ENCODE measurements around the gene PTEN.

The PTEN gene

DNA sequence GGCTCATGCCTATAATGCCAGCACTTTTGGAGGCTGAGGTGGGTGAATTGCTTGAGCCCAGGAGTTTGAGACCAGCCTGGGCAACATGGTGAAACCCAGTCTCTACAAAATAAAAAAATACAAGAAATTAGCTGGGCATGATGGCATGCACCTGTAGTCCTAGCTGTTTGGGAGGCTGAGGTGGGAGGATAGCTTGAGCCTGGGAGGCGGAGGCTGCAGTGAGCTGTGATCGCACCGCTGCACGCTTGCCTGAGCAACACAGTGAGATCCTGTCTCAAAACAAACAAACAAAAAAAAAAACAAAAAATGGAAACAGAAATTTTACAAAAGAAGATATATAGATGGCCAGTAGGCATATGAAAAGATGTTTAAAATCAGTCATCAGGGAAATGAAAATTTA is 57.1 kb downstream of the PTEN start:
- DNase-seq (ENCODE audit: low spot score): no peak

DNA sequence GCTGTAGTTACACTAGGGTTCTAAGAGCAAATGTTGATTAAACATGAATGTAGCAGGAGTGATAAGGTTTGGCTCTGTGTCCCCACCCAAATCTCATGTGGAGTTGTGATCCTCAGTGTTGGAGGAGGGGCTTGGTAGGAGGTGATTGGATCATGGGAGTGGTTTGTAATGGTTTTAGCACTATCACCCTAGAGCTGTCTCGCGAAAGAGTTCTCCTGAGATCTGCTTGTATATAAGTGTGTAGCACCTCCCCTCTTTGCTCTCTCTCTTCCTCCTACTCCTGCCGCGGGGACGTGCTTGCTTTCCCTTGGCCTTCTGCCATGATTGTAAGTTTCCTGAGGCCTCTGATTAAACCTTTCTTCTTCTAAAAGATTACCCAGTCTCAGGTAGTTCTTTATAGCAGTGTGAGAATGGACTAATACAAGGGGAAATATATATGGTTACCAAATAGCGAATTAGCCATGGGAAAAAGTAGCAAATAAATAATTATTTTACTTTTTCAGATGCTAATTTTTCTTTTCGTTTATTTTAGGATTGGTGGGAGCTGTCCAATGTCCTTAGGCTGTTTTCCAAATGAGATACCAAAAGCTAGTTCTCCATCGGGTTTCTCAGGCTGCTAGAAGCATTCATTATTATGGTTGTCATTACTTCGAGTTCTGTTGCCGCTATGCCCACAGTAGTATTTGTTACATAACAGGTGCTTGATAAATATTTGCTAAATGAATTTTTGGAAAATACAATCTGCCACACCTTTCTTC is 58.7 kb downstream of the PTEN start:
- DNase-seq (ENCODE audit: low spot score): no peak

DNA sequence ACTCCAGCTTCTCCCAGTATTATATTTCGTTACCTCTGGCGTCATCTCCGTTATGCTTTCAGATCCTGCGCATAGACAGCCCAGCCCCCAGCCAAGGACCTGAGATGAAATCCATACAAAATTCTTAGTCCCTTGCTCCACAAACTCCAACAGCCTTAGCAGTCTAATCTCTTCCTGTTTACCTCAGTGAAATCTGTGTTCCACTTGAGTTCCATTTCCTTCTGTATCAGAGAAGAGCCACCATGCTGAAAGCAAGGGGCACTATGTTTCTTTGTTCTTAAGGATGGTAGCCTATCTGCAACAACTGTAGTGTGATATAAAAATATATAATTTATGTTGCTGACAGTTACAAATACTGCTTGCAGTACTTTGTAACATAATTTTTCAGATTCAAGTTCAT is 59.8 kb downstream of the PTEN start:
- DNase-seq (ENCODE audit: low spot score): no peak

DNA sequence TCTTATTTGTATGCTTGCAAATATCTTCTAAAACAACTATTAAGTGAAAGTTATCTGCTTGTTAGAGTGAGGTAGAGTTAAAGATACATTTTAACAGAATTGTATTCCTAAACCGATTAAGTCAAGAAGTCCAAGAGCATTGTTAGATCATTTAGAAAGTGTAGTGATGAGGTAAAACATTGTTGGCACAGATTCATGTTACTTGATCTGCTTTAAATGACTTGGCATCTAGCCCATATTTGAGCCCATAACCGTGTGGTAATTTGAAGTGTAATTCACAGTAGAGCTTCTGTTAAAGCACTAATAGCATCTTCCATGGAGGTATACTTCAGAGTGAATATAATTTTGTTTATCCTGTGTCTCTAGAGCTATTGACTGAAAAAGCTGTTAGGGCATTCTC is 62.1 kb downstream of the PTEN start:
- DNase-seq (ENCODE audit: low spot score): no peak

DNA sequence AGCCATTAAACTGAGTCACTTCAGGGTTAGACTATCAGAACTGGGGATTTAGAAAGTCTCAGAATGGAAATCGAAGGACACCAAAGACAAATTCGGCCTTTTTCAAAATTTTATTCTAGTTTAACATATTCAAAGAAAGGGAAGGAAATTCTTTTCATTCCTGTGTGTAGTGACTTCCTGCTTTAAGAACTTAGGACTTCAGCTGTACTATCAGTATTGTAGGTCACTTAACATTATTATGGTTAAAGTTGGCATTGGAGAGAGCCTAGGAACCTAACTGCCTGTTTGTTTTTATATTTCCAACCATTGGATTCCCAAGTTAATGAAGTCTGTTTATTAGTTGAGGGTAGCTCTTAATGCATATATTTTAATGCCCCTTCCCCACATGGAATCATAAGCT is 63.7 kb downstream of the PTEN start:
- no peak for DNase-seq (ENCODE audit: low spot score)

DNA sequence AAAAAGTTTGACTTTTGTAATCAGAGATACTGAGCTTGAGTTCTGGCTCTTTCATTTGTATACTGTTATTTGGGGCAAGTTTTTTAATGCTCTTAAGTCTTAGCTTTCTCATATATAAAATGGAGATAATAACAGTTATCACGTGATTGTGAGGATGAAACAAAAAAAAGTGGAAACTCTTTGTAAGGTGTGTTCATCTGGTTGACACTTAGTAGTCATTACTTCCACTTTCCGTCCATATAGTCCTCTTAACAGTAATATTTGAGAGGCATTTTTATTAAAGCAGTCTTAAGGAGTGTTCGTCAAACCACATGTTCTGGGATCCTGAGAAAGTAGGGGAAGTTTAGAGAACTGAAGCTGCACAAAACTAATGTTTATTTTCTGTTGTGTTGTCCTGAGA is 65.6 kb downstream of the PTEN start:
- no peak for DNase-seq (ENCODE audit: low spot score)

DNA sequence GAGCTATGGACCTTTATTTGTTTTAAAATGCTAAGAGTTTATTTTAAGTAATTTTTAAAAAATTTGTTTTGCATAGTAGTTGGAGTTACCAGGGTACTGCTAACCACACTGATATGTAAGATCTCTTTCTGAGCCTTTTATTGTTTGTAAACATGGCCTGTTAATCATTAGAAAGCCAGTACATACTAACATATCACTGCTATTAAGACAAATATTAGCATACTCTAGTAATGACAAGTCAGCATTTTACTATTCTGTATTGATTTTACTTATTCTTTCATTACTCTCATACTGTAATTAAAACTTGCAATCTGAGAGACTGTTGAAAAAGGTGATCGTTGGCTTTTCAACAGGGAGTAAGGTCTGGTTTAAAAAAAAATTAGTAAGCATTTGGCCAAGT is 66.7 kb downstream of the PTEN start:
- DNase-seq (ENCODE audit: low spot score): no peak

DNA sequence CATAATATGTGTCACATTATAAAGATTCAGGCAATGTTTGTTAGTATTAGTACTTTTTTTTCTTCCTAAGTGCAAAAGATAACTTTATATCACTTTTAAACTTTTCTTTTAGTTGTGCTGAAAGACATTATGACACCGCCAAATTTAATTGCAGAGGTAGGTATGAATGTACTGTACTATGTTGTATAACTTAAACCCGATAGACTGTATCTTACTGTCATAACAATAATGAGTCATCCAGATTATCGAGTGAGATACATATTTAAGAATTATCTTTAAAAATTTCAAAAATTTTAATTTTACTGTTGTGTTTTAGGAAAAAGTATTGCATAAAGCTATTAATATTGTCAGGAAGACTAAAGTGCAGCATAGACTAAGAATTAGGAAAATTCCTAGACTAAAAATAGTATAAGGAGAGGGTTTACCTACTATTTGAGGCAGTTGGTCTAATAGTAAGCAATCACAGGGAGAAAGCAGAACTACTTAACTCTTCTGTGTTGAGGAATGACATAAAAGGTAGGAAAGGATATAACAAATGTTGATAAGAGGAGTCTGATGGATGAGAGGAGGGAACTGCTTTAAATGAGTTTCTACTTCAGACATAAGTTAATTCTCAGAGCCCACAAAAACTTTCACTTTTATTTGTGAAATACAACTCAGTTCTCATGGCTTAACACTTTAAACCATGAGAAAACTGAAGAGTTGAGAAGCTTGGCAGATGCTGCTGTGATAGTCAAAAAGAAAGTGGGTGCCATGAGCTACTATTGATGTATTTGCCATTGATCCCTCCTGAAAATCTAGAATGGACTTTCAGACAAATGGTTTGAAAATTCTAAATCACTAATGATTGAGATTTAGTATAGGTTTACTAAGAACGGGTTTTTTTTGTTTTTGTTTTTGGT is 67.8 kb downstream of the PTEN start:
- DNase-seq (ENCODE audit: low spot score): no peak

DNA sequence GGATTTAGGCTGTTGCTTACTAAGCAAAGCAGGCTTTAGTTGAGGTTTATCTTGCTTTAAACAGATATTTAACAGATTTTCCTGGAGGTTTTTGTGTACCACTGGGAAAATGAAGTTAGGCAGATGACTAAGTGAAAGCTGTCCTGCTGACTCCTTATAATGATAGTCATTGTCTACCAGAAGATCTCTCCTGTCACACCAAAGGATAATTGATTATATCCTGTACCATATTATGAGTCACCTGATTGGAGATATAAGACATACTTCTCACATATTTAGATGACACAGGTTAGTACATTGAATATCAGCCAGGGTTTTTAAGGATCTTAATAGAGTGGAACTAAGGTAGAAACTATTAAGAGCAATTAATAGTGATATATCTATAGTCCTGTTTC is 68.4 kb downstream of the PTEN start:
- DNase-seq (ENCODE audit: low spot score): no peak

DNA sequence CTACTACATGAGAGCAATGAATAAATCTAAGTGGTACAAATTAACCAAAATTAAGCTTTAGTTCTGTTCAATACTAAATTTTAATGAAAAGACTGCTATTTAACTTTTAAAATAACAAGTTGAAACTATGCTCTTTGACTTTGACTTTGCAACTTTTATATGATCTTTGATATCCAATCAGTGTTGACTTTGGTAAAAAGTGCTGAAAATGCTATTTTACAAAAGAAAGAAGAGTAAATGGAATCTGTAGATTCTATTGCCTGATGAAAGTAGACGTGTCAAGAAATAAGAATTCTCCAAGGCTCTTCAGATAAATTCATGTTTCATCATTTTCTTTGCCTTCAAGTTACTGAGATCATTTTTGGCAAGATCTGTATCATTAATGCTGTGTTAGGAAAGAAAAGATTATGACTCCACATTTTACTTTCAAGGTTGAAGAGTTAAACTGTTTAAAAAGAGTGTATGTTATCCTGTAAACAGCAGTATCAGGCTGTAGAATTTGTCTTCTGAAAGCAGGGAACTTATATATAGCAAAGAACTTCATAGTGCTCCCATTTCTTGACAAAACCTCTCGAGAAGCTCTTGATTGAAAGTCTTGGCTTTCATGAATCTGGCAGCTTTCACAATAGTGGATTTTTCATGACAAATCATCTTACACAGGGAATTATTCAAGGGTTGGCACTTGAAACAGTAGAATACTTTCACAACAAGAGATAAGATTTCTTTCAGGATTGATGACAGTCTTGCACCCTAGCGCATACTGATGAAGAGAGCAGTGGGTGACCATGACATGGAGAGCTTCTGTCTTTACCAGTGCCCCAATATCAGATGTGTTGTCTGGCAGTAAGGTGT is 72.1 kb downstream of the PTEN start:
- DNase-seq (ENCODE audit: low spot score): no peak

DNA sequence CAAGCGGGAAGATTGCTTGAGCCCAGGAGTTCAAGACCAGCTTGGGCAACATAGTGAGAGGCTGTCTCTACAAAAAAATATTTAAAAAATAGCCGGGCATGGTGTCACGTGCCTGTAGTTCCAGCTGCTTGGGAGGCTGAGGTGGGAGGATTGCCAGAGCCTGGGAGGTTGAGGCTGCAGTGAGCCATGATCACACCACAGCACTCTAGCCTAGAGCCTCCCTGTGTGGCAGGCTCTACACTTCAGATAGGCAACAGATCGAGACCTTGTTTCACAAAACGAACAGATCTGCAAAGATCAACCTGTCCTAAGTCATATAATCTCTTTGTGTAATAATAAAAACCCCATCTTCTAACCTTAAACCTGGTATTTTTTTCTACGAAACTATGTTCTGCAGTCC is 76.8 kb downstream of the PTEN start:
- no peak for DNase-seq (ENCODE audit: low spot score)

DNA sequence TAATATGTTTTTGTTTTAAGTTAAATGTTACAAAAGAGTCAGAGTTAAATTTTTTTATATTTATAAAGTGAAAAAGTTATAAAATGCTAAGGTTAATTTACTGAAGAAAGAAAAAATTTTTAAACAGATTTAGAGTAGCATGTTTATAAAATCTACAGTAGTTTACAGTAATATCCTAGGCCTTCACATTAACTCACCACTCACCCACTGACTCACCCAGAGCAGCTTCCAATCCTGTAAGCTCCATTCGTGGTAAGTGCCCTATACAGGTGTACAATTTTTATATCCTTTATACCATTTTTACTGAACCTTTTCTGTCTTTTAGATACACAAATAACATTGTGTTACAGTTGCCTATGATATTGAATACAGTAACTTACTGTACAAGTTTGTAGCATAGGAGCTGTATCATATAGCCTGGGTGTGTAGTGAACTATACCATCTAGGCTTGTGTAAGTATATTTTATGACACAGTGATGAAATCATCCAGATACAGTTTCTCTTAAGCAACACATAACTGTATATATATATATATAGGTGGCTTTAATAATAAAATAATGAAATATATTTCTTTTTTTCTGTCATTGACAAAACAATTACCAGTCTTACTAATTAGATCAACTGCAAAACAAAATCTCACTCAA is 79.6 kb downstream of the PTEN start:
- DNase-seq (ENCODE audit: low spot score): no peak

DNA sequence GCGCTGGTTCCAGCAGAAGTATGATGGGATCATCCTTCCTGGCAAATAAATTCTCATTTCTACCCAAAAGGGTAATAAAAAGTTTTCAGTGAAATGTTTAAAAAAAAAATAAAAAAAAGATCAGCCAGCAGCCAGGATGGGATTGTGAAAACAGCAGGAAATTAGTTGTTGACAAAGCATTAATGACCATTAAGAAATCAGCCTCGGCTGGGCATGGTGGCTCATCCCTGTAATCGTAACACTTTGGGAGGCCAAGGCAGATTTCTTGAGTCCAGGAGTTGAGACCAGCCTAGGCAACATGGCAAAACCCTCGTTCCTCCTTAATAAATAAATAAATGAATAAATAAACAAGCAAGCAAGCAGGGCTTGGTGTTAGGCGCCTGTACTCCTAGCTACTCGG is 82.6 kb downstream of the PTEN start:
- DNase-seq (ENCODE audit: low spot score): no peak

DNA sequence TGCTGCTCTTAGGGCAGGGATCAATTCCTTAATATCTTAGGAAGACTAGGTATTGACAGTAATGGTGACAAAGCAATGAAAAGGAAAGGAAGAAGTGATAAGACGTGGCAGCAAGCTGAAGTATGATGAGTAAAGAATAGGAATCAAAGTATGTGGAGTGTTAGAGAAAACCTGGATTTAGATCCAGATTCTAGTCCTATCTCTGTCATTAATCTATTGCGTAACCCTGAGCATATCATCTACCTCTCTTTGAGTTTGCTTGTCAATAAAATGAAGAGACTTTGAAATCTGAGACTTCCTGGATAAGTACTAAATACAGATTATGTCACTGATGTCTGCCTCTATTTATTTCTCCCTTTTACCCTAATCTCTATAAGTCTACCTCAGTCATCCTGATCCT is 89.2 kb downstream of the PTEN start:
- no peak for DNase-seq (ENCODE audit: low spot score)

DNA sequence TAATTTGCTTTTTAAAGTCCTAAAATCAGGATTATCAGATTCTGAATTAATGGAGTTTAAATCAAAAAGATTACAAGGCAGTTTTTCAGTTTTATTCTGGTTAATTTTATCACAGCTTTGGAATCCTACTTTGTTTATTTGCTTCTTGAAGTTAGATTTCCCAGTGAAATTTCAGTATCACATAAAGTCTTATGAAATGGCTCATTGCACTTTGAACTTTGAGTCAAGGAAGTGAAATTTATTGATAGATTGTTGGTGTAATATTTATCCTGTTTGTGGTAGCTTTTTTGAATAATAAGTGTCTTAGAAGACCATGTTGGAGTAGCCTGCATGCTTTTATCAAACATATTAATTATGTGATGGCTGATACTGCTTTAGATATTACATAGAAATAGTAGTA is 92.6 kb downstream of the PTEN start:
- DNase-seq (ENCODE audit: low spot score): no peak

DNA sequence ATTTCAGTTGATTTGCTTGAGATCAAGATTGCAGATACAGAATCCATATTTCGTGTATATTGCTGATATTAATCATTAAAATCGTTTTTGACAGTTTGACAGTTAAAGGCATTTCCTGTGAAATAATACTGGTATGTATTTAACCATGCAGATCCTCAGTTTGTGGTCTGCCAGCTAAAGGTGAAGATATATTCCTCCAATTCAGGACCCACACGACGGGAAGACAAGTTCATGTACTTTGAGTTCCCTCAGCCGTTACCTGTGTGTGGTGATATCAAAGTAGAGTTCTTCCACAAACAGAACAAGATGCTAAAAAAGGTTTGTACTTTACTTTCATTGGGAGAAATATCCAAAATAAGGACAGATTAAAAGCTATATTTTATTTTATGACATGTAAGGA is 94.3 kb downstream of the PTEN start:
- DNase-seq (ENCODE audit: low spot score): no peak

DNA sequence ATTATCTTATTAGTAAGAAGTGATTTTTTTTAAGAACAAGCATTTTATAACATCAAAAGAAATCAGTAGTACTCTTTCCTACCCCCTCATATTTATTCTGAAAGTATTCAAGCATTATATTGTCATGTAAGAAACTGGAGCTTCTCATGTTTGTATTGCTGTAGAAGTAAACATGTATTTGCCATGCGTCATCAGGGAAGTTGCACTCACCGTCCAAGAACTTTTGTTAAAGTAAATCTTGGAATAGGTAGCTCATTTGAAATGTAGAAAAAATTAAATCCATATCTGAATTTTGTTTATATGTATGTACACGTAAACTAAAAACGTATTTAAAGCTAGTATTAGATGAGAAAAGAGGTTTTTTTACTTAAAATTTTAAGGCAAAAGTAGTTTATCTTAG is 96.8 kb downstream of the PTEN start:
- DNase-seq (ENCODE audit: low spot score): no peak

DNA sequence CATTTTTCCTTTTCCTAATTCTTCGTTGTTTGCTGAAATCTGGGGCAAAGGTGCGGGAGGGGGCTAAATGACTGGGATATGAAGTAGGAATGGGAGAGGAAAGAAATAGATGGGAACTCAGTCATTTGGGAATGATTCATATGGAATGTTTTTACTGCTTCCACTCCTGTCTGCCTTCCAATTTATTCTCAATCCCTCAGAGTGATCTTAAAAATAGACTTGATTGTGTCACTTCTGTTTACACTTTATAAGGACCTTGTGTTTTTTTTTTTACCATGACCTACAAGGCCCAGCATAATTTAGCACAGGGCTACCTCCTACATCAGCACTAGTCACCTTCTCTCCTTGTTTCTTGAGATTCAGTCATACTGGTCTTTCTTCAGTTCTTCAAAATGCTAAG is 97.9 kb downstream of the PTEN start:
- no peak for DNase-seq (ENCODE audit: low spot score)

DNA sequence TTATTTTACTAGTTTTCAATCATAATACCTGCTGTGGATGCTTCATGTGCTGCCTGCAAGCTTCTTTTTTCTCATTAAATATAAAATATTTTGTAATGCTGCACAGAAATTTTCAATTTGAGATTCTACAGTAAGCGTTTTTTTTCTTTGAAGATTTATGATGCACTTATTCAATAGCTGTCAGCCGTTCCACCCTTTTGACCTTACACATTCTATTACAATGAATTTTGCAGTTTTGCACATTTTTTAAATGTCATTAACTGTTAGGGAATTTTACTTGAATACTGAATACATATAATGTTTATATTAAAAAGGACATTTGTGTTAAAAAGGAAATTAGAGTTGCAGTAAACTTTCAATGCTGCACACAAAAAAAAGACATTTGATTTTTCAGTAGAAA is 103.0 kb downstream of the PTEN start:
- DNase-seq (ENCODE audit: low spot score): no peak

DNA sequence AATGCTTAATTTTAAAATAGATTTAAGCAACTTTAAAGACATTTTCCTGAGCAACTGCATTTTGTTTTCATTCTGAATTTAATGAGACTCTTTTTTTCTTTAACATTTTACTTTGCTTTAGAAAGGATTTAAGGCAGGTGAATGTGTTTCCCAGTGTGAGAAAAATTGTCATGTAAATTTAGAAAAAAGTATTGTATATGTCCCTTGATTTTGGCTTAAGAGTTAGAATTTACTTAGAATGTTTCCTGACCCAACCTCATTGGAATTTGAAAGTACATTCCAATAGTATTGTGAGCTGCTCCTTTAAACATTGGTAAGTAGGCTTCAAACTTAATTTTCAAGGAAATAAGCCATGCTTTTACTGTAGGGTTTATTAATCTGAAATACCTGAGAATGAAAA is 110.2 kb downstream of the PTEN start:
- no peak for DNase-seq (ENCODE audit: low spot score)

DNA sequence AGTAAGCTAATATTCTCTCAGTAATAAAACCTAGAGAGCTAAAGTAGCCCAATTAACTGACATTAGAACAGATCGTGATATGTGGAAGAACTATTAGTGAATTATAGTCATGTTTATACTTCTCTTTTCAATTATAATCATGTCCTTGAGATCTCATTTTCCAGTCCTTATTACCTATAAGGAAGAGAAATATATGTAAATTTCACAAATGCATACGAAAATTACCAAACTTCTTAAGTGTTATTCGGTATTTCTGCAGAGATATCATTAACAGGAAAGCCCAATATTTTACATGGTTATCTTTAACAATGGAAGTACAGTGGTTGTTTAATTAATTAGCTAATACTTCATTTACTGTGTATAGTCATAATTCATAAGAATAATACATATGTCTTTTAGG is 110.7 kb downstream of the PTEN start:
- no peak for DNase-seq (ENCODE audit: low spot score)

DNA sequence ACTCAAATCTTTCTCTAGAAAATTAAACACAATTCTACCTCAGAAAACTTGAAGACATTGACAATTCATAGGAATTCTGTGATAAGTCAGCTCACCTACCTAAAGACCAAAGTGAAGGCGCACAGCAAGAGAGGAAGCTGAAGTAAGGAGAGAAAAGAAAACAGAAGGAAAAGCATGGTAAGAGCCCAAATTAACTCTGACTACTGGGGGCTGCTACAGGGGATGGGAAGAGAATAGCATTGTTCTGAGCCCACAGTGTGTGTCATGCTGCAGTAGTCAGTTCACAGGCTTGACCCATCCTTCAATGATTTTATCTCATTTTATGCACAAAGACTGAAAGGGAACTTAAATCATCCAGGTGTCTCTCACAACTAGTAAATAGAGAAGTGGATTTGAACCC is 111.3 kb downstream of the PTEN start:
- no peak for DNase-seq (ENCODE audit: low spot score)

Measured in CD4-positive, alpha-beta T cell treated with Interleukin-15 for 4 hours (primary cell).